ENCODE data around the gene TMEM87B. TPM values are rescaled to one million over a fixed set of nuclear protein-coding genes. Genes with fewer than 3 reads are reported as not detected.

Gene TMEM87B
- polyA plus RNA-seq, 1 donor from 2014 or later, result 12.8 TPM

DNA sequence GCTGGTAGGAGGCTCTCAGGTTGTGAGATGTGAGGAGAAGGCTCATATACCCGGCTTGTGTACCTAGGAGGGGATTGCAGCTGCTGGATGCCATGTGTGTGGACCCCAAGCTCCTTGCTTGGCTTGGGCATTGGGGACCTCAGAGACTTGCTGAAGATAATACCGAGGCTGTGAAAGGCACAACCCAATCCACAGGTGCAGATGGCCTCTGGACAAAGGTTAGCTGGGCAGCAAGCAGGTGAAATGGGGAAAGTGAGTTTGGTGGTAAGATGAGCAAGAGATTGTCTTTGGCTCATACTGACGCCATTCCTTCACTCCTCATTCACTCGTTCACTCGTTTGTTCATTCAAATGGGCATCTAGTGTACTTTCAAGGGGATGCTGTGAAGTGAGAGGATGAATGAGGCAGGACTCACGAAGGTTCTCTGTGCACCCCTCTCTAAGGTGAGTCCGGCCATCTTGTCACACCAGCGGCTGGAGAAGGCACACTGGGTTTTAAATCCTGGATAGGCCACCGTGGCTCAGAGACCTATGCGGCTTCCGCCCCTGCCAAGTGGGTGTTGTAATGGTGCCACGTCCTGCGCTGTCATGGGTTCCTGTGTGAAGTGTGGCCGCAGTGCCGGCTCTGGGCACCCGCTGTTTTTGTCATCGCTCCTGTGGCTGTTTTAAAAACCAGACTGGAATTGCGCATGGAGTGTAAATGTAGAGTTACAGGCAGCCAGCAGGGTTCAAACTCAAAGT lies 96.8 kb downstream of the TMEM87B start:
- Histone ChIP-seq H3K27ac (ENCODE audit: low read length) (no peak overlapping the region), H3K79me2 (replicated peaks; ENCODE audit: insufficient read depth, low read length) (no peaks in the 10 kb centered on the region), H3K4me2 (ENCODE audit: low read length) (no peak overlapping the region), H2AFZ (ENCODE audit: low read depth, low read length) (no peak overlapping the region), H3K36me3 (ENCODE audit: insufficient read depth, low read length) (no peaks in the 10 kb centered on the region), H3K9me3 (ENCODE audit: low read length) (no peaks in the 10 kb centered on the region), H3K9me2 (ENCODE audit: insufficient read depth, low read length) (no peaks in the 10 kb centered on the region), H3K9ac (ENCODE audit: low read length) (no peak overlapping the region), H3K27me3 (ENCODE audit: insufficient read depth, low read depth, low read length) (no peaks in the 10 kb centered on the region), H3K4me3 (ENCODE audit: low read length) (no peak overlapping the region), H3F3A (ENCODE audit: insufficient read depth, low read length, poor library complexity, severe bottlenecking) (no peaks in the 10 kb centered on the region), H4K20me1 (ENCODE audit: insufficient read depth) (no peaks in the 10 kb centered on the region)
- no peak for TF ChIP-seq RAD21 (conservative IDR thresholded peaks at IDR 0.05)

DNA sequence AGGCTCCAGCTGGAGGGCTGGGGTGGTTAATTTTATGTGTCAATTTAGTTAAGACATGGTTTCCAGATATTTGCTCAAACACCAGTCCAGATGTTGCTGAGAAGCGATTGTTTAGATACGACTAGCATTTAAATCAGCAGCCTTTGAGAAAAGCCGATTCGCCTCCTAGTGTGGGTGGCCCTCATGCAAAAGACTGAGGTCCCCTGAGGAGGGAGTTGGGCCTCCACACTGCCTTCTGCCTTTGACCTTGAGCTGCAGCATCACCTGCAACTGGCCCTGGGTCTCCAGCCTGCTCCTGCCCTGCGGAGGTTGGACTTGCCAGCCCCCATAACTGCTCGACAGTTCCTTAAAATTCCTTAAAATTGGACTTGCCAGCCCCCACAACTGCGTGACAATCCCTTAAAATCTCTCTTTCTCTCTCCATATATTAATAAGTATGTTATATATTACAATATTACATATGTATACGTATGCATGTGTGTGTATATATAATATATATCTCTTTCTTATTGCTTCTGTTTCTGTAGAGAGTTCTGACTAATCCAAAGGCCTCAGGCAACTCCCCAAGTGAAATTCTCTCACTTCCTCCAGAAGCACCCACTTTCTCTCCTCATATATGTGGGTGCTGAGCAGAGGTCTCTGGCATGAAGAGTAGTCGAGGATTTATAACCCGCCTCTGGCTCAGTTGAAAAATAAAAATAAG lies 97.6 kb downstream of the TMEM87B start:
- no peak overlapping the region for H3K4me2 ChIP-seq (ENCODE audit: low read length)
- H3K9me3 ChIP-seq (ENCODE audit: low read length), result no peaks in the 10 kb centered on the region
- H3K27ac ChIP-seq (ENCODE audit: low read length), result no peak overlapping the region
- H2AFZ ChIP-seq (ENCODE audit: low read depth, low read length), result no peak overlapping the region
- H3K27me3 ChIP-seq (ENCODE audit: insufficient read depth, low read depth, low read length), result no peaks in the 10 kb centered on the region
- TF ChIP-seq, protein P1, sequence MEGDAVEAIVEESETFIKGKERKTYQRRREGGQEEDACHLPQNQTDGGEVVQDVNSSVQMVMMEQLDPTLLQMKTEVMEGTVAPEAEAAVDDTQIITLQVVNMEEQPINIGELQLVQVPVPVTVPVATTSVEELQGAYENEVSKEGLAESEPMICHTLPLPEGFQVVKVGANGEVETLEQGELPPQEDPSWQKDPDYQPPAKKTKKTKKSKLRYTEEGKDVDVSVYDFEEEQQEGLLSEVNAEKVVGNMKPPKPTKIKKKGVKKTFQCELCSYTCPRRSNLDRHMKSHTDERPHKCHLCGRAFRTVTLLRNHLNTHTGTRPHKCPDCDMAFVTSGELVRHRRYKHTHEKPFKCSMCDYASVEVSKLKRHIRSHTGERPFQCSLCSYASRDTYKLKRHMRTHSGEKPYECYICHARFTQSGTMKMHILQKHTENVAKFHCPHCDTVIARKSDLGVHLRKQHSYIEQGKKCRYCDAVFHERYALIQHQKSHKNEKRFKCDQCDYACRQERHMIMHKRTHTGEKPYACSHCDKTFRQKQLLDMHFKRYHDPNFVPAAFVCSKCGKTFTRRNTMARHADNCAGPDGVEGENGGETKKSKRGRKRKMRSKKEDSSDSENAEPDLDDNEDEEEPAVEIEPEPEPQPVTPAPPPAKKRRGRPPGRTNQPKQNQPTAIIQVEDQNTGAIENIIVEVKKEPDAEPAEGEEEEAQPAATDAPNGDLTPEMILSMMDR (IDR thresholded peaks at IDR 0.05; ENCODE audit: poor library complexity, severe bottlenecking), result no peak
- no peak for TF ChIP-seq EZH2 (IDR thresholded peaks at IDR 0.05; ENCODE audit: borderline replicate concordance, insufficient read depth, low read length, poor library complexity, severe bottlenecking)
- TF ChIP-seq TAF1 (IDR thresholded peaks at IDR 0.05; ENCODE audit: low read depth), result no peak
- TF ChIP-seq, protein P2, sequence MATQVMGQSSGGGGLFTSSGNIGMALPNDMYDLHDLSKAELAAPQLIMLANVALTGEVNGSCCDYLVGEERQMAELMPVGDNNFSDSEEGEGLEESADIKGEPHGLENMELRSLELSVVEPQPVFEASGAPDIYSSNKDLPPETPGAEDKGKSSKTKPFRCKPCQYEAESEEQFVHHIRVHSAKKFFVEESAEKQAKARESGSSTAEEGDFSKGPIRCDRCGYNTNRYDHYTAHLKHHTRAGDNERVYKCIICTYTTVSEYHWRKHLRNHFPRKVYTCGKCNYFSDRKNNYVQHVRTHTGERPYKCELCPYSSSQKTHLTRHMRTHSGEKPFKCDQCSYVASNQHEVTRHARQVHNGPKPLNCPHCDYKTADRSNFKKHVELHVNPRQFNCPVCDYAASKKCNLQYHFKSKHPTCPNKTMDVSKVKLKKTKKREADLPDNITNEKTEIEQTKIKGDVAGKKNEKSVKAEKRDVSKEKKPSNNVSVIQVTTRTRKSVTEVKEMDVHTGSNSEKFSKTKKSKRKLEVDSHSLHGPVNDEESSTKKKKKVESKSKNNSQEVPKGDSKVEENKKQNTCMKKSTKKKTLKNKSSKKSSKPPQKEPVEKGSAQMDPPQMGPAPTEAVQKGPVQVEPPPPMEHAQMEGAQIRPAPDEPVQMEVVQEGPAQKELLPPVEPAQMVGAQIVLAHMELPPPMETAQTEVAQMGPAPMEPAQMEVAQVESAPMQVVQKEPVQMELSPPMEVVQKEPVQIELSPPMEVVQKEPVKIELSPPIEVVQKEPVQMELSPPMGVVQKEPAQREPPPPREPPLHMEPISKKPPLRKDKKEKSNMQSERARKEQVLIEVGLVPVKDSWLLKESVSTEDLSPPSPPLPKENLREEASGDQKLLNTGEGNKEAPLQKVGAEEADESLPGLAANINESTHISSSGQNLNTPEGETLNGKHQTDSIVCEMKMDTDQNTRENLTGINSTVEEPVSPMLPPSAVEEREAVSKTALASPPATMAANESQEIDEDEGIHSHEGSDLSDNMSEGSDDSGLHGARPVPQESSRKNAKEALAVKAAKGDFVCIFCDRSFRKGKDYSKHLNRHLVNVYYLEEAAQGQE (IDR thresholded peaks at IDR 0.05; ENCODE audit: borderline replicate concordance), result no peak
- TF ChIP-seq POLR2AphosphoS5 (IDR thresholded peaks at IDR 0.05), result no peak
- TF ChIP-seq MXI1 (conservative IDR thresholded peaks at IDR 0.05; ENCODE audit: poor library complexity, severe bottlenecking), result no peak
- no peak for TF ChIP-seq RAD21 (conservative IDR thresholded peaks at IDR 0.05)
- no peak for TF ChIP-seq SMC3 (conservative IDR thresholded peaks at IDR 0.05; ENCODE audit: poor library complexity)
- TF ChIP-seq EP300 (conservative IDR thresholded peaks at IDR 0.05; ENCODE audit: poor library complexity, severe bottlenecking), result no peak
- no peak overlapping the region for H3K4me3 ChIP-seq (ENCODE audit: low read length)
- no peaks in the 10 kb centered on the region for H3F3A ChIP-seq (ENCODE audit: insufficient read depth, low read length, poor library complexity, severe bottlenecking)
- no peaks in the 10 kb centered on the region for H3K79me2 ChIP-seq (replicated peaks; ENCODE audit: insufficient read depth, low read length)
- H3K9ac ChIP-seq (ENCODE audit: low read length), result no peak overlapping the region
- H3K36me3 ChIP-seq (ENCODE audit: insufficient read depth, low read length), result no peaks in the 10 kb centered on the region
- H3K9me2 ChIP-seq (ENCODE audit: insufficient read depth, low read length), result no peaks in the 10 kb centered on the region
- no peaks in the 10 kb centered on the region for H4K20me1 ChIP-seq (ENCODE audit: insufficient read depth)

Data from neural cell (in vitro differentiated cells).